Mucosa of descending colon (tissue), 3 donors: ENCODE results near the gene SLC6A3. TPM values are rescaled to one million over a fixed set of nuclear protein-coding genes. Genes with fewer than 3 reads are reported as not detected.

ENCODE experiments used
- ATAC-seq: fragments of 200-7000 bp; cut with Tn5 transposase; one replicate; pipeline ENCODE4 v1.9.1; 2020; ENCODE audit warnings: mild to moderate bottlenecking, moderate library complexity
- DNase-seq, 3 donors: peaks; one replicate each; pipeline ENCODE4 v3.0.0-alpha.2; 2020
- H3K36me3 ChIP-seq: fragments of 200-600 bp; one replicate; pipeline ENCODE4 v1.8.0; 2021; ENCODE audit warnings: low read depth, mild to moderate bottlenecking
- H3K4me1 ChIP-seq: fragments of 200-600 bp; one replicate; pipeline ENCODE4 v1.8.0; 2021; ENCODE audit warnings: low read depth, mild to moderate bottlenecking
- H3K4me3 ChIP-seq: fragments of 200-600 bp; one replicate; pipeline ENCODE4 v1.8.0; 2021; ENCODE audit warnings: mild to moderate bottlenecking
- H3K9me3 ChIP-seq: fragments of 200-600 bp; one replicate; pipeline ENCODE4 v1.8.0; 2021; ENCODE audit warnings: mild to moderate bottlenecking
- CTCF ChIP-seq: fragments of 200-600 bp; IDR thresholded peaks from one replicate; pipeline ENCODE4 v1.8.0; 2022; ENCODE audit warnings: antibody characterized with exemption, mild to moderate bottlenecking
- intact Hi-C, 2 donors: fragments of 100-400 bp; cut with DNase I in 1 of 2; cut with micrococcal nuclease in 1 of 2; formaldehyde crosslinking; loops; one replicate each; pipeline versions ENCODE4 v1.11.0 to v1.11.1; 2022; cut with DNase I, micrococcal nuclease
- total RNA-seq, 3 donors: library from RNA; stranded (reverse); fragmentation: NEBNext Ultra II Directional in 2 of 3; extraction: Animal tissue kit (Norgen Biotek cat#: 25700) in 2 of 3; gene quantifications; one replicate each; pipeline versions ENCODE4 v1.2.1 to v1.2.4, GENCODE V29; 2021 to 2023
- donor health status: DM: no; HTN: no; CAD: no; lungs with moderate emphysema.
- donor health status: DM: no; HTN: no; CAD: no.
- donor health status: DM: no; HTN: yes; CAD: no.

The SLC6A3 gene
- total RNA-seq, 3 donors from 2014 or later, result not detected

DNA sequence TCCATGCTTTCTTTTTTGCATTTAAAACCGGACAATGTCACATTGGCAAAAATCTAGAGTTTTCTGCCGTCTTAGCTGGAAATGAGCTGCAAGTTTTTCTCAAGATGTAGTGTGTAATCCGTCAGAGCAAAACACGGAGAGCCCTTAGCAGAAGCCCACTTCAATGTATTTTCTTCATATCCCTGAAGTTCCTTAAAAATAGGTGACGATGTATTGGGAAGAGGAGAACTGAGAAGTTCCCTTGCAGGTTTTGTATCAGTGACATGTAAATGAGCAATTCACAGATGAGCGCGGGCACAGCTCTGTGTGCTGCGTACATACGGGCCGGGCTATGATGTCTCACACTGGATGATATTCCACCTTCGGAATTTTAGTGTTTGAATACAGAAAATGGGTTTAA is 85.5 kb downstream of the SLC6A3 start:
- DNase-seq, result no peak
- intact Hi-C loops, result no loop called here
- H3K36me3 ChIP-seq, result no peaks in the 10 kb centered on the region
- no peaks in the 10 kb centered on the region for H3K4me1 ChIP-seq
- no peak for ATAC-seq
- H3K9me3 ChIP-seq, result no peaks in the 10 kb centered on the region
- no peak overlapping the region for H3K4me3 ChIP-seq
- no peak for TF ChIP-seq CTCF

DNA sequence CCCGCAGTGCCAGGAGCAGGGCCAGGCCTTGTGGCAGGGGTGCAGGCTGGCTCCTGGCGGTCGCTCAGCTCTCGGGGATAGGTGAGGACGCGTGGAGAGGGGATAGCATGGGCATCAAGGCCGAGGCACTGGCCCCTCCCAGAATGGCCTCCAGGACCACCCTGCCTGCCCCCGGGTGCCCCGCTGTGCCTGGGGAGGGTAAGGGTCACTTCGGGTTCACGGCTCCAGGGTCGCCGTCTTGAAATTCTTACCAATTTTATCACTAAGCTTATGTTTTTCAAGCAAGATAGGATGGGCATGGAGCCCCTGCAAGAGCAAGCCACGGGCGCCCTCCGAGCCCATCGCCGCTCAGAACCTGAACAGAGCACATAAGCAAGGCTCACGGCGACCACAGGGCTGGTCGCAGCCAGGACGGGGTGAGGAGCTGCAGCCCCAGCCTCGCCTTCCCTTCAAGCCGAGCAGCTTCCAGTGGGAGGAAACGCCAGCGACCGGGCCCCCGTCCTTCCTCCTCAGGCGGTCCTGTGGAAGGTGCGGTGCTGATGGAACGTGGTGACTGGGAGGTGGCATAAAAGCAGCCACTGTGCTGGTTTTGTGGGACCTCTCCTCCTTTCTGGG is 86.1 kb downstream of the SLC6A3 start:
- TF ChIP-seq CTCF, result no peak
- DNase-seq, result no peak
- Histone ChIP-seq H3K4me3 (no peak overlapping the region), H3K36me3 (no peaks in the 10 kb centered on the region), H3K9me3 (no peaks in the 10 kb centered on the region), H3K4me1 (no peaks in the 10 kb centered on the region)
- intact Hi-C loops, result no loop called here
- no peak for ATAC-seq

DNA sequence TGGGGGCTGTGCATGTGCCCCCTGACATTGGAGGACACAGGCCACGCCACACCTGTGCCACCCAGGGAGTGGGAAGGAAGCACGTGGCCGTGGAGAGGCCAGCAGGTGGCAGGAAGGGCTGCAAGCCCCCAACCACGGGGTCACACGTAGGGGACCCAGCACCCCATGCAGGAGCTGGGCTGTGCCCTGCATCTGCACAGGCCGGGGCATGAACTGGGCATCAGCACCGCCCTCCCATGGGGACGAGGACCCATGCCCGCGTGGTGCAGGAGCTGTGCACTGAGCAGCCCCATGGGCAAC is 86.6 kb downstream of the SLC6A3 start:
- H3K4me3 ChIP-seq, result no peak overlapping the region
- TF ChIP-seq CTCF, result no peak
- no peak for ATAC-seq

DNA sequence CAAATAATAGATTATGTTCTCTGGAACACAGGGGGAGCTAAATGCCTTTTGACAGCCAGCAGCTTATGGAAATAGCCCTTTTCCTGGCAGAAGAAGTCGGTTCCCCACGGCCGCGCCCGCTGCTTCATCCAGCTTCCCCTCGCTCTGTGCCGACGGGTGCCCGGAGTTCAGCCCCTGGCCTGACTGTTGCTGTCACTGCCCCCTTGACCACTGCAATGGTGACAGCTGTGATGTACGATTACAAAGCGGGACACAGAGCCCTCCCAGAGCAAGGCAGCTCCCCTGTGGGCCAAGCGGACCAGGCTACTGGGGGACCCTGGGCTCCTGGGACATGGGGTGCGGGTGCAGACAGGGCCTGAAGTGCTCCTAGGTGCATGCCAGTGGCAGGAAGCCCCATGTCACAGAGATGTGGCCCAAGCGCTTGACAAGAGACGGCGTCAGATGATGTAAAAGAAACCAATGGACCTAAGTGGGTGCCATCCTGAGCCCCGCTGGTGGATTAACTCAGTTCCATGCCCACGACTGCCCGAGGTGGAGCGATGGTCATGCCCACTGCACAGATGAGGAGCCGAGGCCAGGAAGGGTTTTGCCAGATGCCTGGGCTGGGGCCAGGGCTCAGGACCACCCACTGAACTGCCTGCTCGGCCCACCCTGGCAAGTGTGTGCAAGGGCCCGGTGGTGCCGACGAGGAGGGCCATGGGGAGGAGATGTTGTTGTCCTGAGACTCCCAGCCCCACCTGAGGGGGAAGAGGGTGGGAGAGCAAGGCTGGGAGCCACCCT is 87.1 kb downstream of the SLC6A3 start:
- no peaks in the 10 kb centered on the region for H3K36me3 ChIP-seq
- intact Hi-C loops, result no loop called here
- ATAC-seq (no peak), DNase-seq (no peak)
- no peaks in the 10 kb centered on the region for H3K9me3 ChIP-seq
- no peak for TF ChIP-seq CTCF
- no peaks in the 10 kb centered on the region for H3K4me1 ChIP-seq
- H3K4me3 ChIP-seq, result no peak overlapping the region

More for the DNA sequence above, 86.6 kb downstream of the SLC6A3 start:
- H3K36me3 ChIP-seq, result no peaks in the 10 kb centered on the region
- DNase-seq, result no peak
- H3K4me1 ChIP-seq, result no peaks in the 10 kb centered on the region
- no peaks in the 10 kb centered on the region for H3K9me3 ChIP-seq
- intact Hi-C loops, result no loop called here

- no peak for TF ChIP-seq CTCF
- Histone ChIP-seq H3K4me1 (no peaks in the 10 kb centered on the region), H3K4me3 (no peak overlapping the region), H3K9me3 (no peaks in the 10 kb centered on the region), H3K36me3 (no peaks in the 10 kb centered on the region)
- peak; percentile 18 for ATAC-seq
- DNase-seq, result no peak
- intact Hi-C loops, result no loop called here
These were observed 88.1 kb downstream of the SLC6A3 start for GRCh38 chr5:1356873-1357787.
